Activated T-cell treated with anti-CD3 and anti-CD28 coated beads for 24 hours (primary cell): ENCODE results near the gene TM6SF1.

Experiments
- DNase-seq: peaks from one replicate; pipeline ENCODE4 v3.0.0-alpha.2; 2020; ENCODE audit warnings: low read depth

Gene TM6SF1

GRCh38 chr15:83174891-83175290, 67.4 kb downstream of the TM6SF1 start:
- DNase-seq = no peak

GRCh38 chr15:83178390-83178789, 70.9 kb downstream of the TM6SF1 start:
- no peak for DNase-seq

- no peak for DNase-seq
These were observed 71.5 kb downstream of the TM6SF1 start for GRCh38 chr15:83178869-83179325.

- DNase-seq = no peak
These were observed 78.1 kb downstream of the TM6SF1 start for GRCh38 chr15:83185561-83185960.
